Ovary (tissue), 3 donors: Measurements from ENCODE around the gene LRIT2.

Experiments used
- EP300 ChIP-seq: sonication (generic); formaldehyde crosslinking; IDR thresholded peaks from one replicate; pipeline ENCODE4 v1.6.1; 2017; ENCODE audit warnings: antibody characterized with exemption
- TF ChIP-seq, protein P1 (sequence below), 3 donors: fragments of 450-650 bp in 2 of 3; fragments of 200-600 bp in 1 of 3; IDR thresholded peaks; one replicate each; pipeline versions ENCODE4 v1.5.1 to v1.8.0; 2016 to 2022; ENCODE audit warnings: antibody characterized with exemption in 3 of 3, mild to moderate bottlenecking in 1 of 3
- donor health status: DM: no; HTN: no; CAD: no.

DNA sequence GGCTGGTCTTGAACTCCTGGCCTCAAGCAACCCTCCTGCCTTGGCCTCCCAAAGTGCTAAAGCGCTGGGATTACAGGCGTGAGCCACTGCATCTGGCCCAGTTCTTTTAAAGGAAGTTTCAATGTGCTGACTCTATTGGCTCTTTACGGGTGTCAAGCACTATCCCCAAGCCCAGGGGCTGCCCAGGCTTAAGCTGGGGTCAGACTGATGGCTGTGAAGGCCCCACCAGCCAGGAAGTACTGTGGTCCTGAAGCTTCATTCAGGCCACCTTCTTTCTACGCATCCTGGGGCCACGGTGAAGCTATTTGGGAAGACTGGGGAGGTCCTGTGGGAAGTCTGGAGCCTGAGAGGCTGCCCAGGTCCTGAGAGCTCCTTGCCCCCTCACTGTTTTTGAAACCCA is 43.7 kb downstream of the LRIT2 start:
- TF ChIP-seq, protein P1, sequence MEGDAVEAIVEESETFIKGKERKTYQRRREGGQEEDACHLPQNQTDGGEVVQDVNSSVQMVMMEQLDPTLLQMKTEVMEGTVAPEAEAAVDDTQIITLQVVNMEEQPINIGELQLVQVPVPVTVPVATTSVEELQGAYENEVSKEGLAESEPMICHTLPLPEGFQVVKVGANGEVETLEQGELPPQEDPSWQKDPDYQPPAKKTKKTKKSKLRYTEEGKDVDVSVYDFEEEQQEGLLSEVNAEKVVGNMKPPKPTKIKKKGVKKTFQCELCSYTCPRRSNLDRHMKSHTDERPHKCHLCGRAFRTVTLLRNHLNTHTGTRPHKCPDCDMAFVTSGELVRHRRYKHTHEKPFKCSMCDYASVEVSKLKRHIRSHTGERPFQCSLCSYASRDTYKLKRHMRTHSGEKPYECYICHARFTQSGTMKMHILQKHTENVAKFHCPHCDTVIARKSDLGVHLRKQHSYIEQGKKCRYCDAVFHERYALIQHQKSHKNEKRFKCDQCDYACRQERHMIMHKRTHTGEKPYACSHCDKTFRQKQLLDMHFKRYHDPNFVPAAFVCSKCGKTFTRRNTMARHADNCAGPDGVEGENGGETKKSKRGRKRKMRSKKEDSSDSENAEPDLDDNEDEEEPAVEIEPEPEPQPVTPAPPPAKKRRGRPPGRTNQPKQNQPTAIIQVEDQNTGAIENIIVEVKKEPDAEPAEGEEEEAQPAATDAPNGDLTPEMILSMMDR (IDR thresholded peaks at IDR 0.05), result no peak
- TF ChIP-seq EP300, result no peak
